Measurements from ENCODE around the gene ADD1.

The ADD1 gene

GRCh38 chr4:2888886-2889285 lies 45.2 kb downstream of the ADD1 start:
- DNase-seq (ENCODE audit: extremely low read depth, low read depth) = no peak
- TF ChIP-seq CTCF (IDR thresholded peaks at IDR 0.05; ENCODE audit: low read depth, low read length, missing control alignments) = no peak
- H3K4me3 ChIP-seq (replicated peaks; ENCODE audit: low read depth, low read length) = no peak overlapping the region

- DNase-seq (ENCODE audit: extremely low read depth, low read depth) = no peak
Observed at GRCh38 chr4:2891294-2891693, 47.6 kb downstream of the ADD1 start.

GRCh38 chr4:2893772-2894171 lies 50.1 kb downstream of the ADD1 start:
- no peak for TF ChIP-seq CTCF (IDR thresholded peaks at IDR 0.05; ENCODE audit: low read depth, low read length, missing control alignments)
- no peak overlapping the region for H3K4me3 ChIP-seq (replicated peaks; ENCODE audit: low read depth, low read length)
- no peak for DNase-seq (ENCODE audit: extremely low read depth, low read depth)

More at GRCh38 chr4:2891294-2891693, 47.6 kb downstream of the ADD1 start:
- no peak for TF ChIP-seq CTCF (IDR thresholded peaks at IDR 0.05; ENCODE audit: low read depth, low read length, missing control alignments)
- no peak overlapping the region for H3K4me3 ChIP-seq (replicated peaks; ENCODE audit: low read depth, low read length)

- no peak for DNase-seq (ENCODE audit: extremely low read depth, low read depth)
- TF ChIP-seq CTCF (IDR thresholded peaks at IDR 0.05; ENCODE audit: low read depth, low read length, missing control alignments) = no peak
- no peak overlapping the region for H3K4me3 ChIP-seq (replicated peaks; ENCODE audit: low read depth, low read length)
Observed at GRCh38 chr4:2898001-2898400, 54.4 kb downstream of the ADD1 start.

GRCh38 chr4:2900741-2901140 lies 57.1 kb downstream of the ADD1 start:
- no peak overlapping the region for H3K4me3 ChIP-seq (replicated peaks; ENCODE audit: low read depth, low read length)
- DNase-seq (ENCODE audit: extremely low read depth, low read depth) = no peak
- no peak for TF ChIP-seq CTCF (IDR thresholded peaks at IDR 0.05; ENCODE audit: low read depth, low read length, missing control alignments)

- no peak for DNase-seq (ENCODE audit: extremely low read depth, low read depth)
- no peak overlapping the region for H3K4me3 ChIP-seq (replicated peaks; ENCODE audit: low read depth, low read length)
- no peak for TF ChIP-seq CTCF (IDR thresholded peaks at IDR 0.05; ENCODE audit: low read depth, low read length, missing control alignments)
Observed at GRCh38 chr4:2901186-2901585, 57.5 kb downstream of the ADD1 start.

- no peak overlapping the region for H3K4me3 ChIP-seq (replicated peaks; ENCODE audit: low read depth, low read length)
- DNase-seq (ENCODE audit: extremely low read depth, low read depth) = no peak
- TF ChIP-seq CTCF (IDR thresholded peaks at IDR 0.05; ENCODE audit: low read depth, low read length, missing control alignments) = no peak
Observed at GRCh38 chr4:2902126-2902525, 58.5 kb downstream of the ADD1 start.

Measured in HFF-Myc (cell line).